Gastroesophageal sphincter (tissue), 4 donors: ENCODE data around the gene YY1. TPM values are rescaled to one million over a fixed set of nuclear protein-coding genes. Genes with fewer than 3 reads are reported as not detected.

Experiments
- ATAC-seq: fragments of 150-250 bp; one replicate; pipeline ENCODE4 v1.9.1; 2016; ENCODE audit warnings: mild to moderate bottlenecking, moderate library complexity
- H3K27ac ChIP-seq, 4 donors: fragments of 200-600 bp; sonication (generic) in 3 of 4; 1 replicate in 3 of 4; 2 replicates in 1 of 4; pipeline ENCODE4 v1.5.1; 2016 to 2019
- H3K27me3 ChIP-seq: fragments of 200-600 bp; sonication (generic); one replicate; pipeline ENCODE4 v1.5.1; 2019
- H3K36me3 ChIP-seq, 2 donors: fragments of 200-600 bp; sonication (generic); one replicate each; pipeline ENCODE4 v1.5.1; 2019; ENCODE audit warnings: control low read depth in 1 of 2
- H3K4me1 ChIP-seq, 3 donors: fragments of 200-600 bp; sonication (generic); 1 replicate in 2 of 3; 2 replicates in 1 of 3; pipeline ENCODE4 v1.5.1; 2016 to 2019; ENCODE audit warnings: control low read depth in 2 of 3
- H3K4me3 ChIP-seq, 2 donors: fragments of 200-600 bp; sonication (generic); one replicate each; pipeline ENCODE4 v1.5.1; 2019; ENCODE audit warnings: mild to moderate bottlenecking in 1 of 2, moderate library complexity in 1 of 2
- H3K9me3 ChIP-seq, 3 donors: fragments of 200-600 bp; sonication (generic); one replicate each; pipeline ENCODE4 v1.5.1; 2017 to 2019; ENCODE audit warnings: control low read depth in 2 of 3
- CTCF ChIP-seq, 4 experiments: fragments of 200-600 bp in 2 of 4; fragments of 450-650 bp in 2 of 4; sonication (generic) in 1 of 4; IDR thresholded peaks; one replicate each; pipeline ENCODE4 v1.5.1; 2017 to 2019; ENCODE audit warnings: antibody characterized with exemption in 4 of 4, mild to moderate bottlenecking in 2 of 4, moderate library complexity in 2 of 4
- EP300 ChIP-seq: sonication (generic); formaldehyde crosslinking; IDR thresholded peaks from one replicate; pipeline ENCODE4 v1.6.1; 2017; ENCODE audit warnings: antibody characterized with exemption, mild to moderate bottlenecking
- POLR2A ChIP-seq, 2 donors: fragments of 450-650 bp; IDR thresholded peaks; one replicate each; pipeline ENCODE4 v1.6.1; 2017; ENCODE audit warnings: antibody characterized with exemption in 2 of 2, mild to moderate bottlenecking in 2 of 2, moderate library complexity in 1 of 2
- POLR2AphosphoS5 ChIP-seq: sonication (generic); formaldehyde crosslinking; IDR thresholded peaks from one replicate; pipeline ENCODE4 v1.6.1; 2017; ENCODE audit warnings: antibody characterized with exemption
- WGBS, 2 donors: methylation state at CpG; one replicate each; pipeline ENCODE4 v1.1.5; 2018; ENCODE audit warnings: low coverage in 1 of 2; 5-methylcytosine and 5-hydroxymethylcytosine counted together
- total RNA-seq, 4 donors: library from RNA; depleted of rRNA; stranded (reverse); fragments of >200 nt; gene quantifications; one replicate each; pipeline ENCODE4 v1.1.0, GENCODE V29; 2016

The YY1 gene
- total RNA-seq, 4 donors from 2014 or later = 55.1 to 76.3 (median 62.5) TPM

GRCh38 chr14:100256339-100256895 is 17.5 kb downstream of the YY1 start:
- no peaks in the 10 kb centered on the region for H3K36me3 ChIP-seq
- no peak overlapping the region for H3K27ac ChIP-seq
- no peaks in the 10 kb centered on the region for H3K27me3 ChIP-seq
- 85 to 91% methylated on average over 3 of the region's 3 CpGs for WGBS, 2 donors
- no peaks in the 10 kb centered on the region for H3K9me3 ChIP-seq
- peaks cover 0 to 95% (median 0%) of the 10 kb centered on the region in 3 donors for H3K4me1 ChIP-seq
- no peak overlapping the region for H3K4me3 ChIP-seq
- no peak for ATAC-seq
- TF ChIP-seq EP300 (no peak), POLR2AphosphoS5 (no peak), POLR2A (IDR thresholded peaks at IDR 0.05) (no peak), CTCF (IDR thresholded peaks at IDR 0.05) (no peak)

GRCh38 chr14:100261621-100262020 is 22.7 kb downstream of the YY1 start:
- no peak for TF ChIP-seq CTCF (IDR thresholded peaks at IDR 0.05)
- no peak for TF ChIP-seq POLR2A (IDR thresholded peaks at IDR 0.05)
- TF ChIP-seq EP300 = no peak
- no peak for TF ChIP-seq POLR2AphosphoS5
- Histone ChIP-seq H3K27me3 (no peaks in the 10 kb centered on the region), H3K4me3 (no peak overlapping the region), H3K4me1 (peaks cover 0 to 78% (median 0%) of the 10 kb centered on the region in 3 donors), H3K27ac (no peak overlapping the region), H3K9me3 (no peaks in the 10 kb centered on the region), H3K36me3 (peaks cover 0 to 42% of the 10 kb centered on the region in 2 donors)
- 95% methylated on average over 3 of the region's 3 CpGs; no CpG with 5 or more reads in 1 of the 2 donors for WGBS, 2 donors
- no peak for ATAC-seq

- ATAC-seq = no peak
- 44 to 69% methylated on average over 1 to 5 of the region's 5 CpGs for WGBS, 2 donors
- Histone ChIP-seq H3K27ac (no peak overlapping the region), H3K9me3 (no peaks in the 10 kb centered on the region), H3K27me3 (no peaks in the 10 kb centered on the region), H3K36me3 (peaks cover 0 to 42% of the 10 kb centered on the region in 2 donors), H3K4me1 (peaks cover 0 to 78% (median 0%) of the 10 kb centered on the region in 3 donors), H3K4me3 (no peak overlapping the region)
- no peak for TF ChIP-seq POLR2A (IDR thresholded peaks at IDR 0.05)
- TF ChIP-seq POLR2AphosphoS5 = no peak
- TF ChIP-seq CTCF (IDR thresholded peaks at IDR 0.05) = no peak
- no peak for TF ChIP-seq EP300
Observed at GRCh38 chr14:100262545-100262944, 23.6 kb downstream of the YY1 start.

GRCh38 chr14:100263141-100263540 is 24.2 kb downstream of the YY1 start:
- Histone ChIP-seq H3K36me3 (peaks cover 0 to 42% of the 10 kb centered on the region in 2 donors), H3K9me3 (no peaks in the 10 kb centered on the region), H3K27ac (no peak overlapping the region), H3K4me1 (peaks cover 0 to 78% (median 3%) of the 10 kb centered on the region in 3 donors), H3K4me3 (no peak overlapping the region), H3K27me3 (no peaks in the 10 kb centered on the region)
- WGBS, 2 donors = 59 to 81% methylated on average over 2 of the region's 3 CpGs
- TF ChIP-seq POLR2AphosphoS5 (no peak), CTCF (IDR thresholded peaks at IDR 0.05) (no peak), EP300 (no peak), POLR2A (IDR thresholded peaks at IDR 0.05) (no peak)
- ATAC-seq = no peak

- H3K4me3 ChIP-seq = no peak overlapping the region
- no peak for ATAC-seq
- H3K4me1 ChIP-seq = peaks cover 0 to 60% (median 8%) of the 10 kb centered on the region in 3 donors
- H3K27ac ChIP-seq = no peak overlapping the region
- H3K27me3 ChIP-seq = no peaks in the 10 kb centered on the region
- H3K9me3 ChIP-seq = no peaks in the 10 kb centered on the region
- H3K36me3 ChIP-seq = peaks cover 0 to 35% of the 10 kb centered on the region in 2 donors
- TF ChIP-seq EP300 = no peak
- TF ChIP-seq POLR2A (IDR thresholded peaks at IDR 0.05) = no peak
- no peak for TF ChIP-seq CTCF (IDR thresholded peaks at IDR 0.05)
- no peak for TF ChIP-seq POLR2AphosphoS5
- WGBS, 2 donors = 83 to 86% methylated on average over 2 of the region's 7 CpGs
Observed at GRCh38 chr14:100267990-100268389, 29.0 kb downstream of the YY1 start.
